ENCODE results near the gene CDH5. TPM values are rescaled to one million over a fixed set of nuclear protein-coding genes. Genes with fewer than 3 reads are reported as not detected.
"Not testable (repeated sequence)": the region's sequence is repeated elsewhere in the genome, so short reads cannot be mapped to it uniquely, and the experiment has no call there.

Gene CDH5
- total and polyA plus RNA-seq, 7 donors: 0.60 to 26.0 (median 12.6) TPM

GRCh38 chr16:66325717-66326376 is 40.6 kb upstream of the CDH5 start:
- Histone ChIP-seq H3K9me3 (no peaks in the 10 kb centered on the region), H3K36me3 (no peaks in the 10 kb centered on the region), H3K4me1 (peaks cover 0 to 8% (median 3%) of the 10 kb centered on the region in 4 donors), H3K27me3 (no peaks in the 10 kb centered on the region), H3K27ac (no peak overlapping the region), H3K4me3 (no peak overlapping the region)
- DNase-seq: no peak
- intact Hi-C loops (cut with DNase I): no loop called here
- 73 to 81% methylated on average over 8 of the region's 8 CpGs for WGBS, 2 donors
- no peak for TF ChIP-seq POLR2AphosphoS5 (IDR thresholded peaks at IDR 0.05)
- no peak for TF ChIP-seq CTCF (IDR thresholded peaks at IDR 0.05)
- TF ChIP-seq POLR2A (IDR thresholded peaks at IDR 0.05): no peak
- TF ChIP-seq EP300 (IDR thresholded peaks at IDR 0.05): no peak

GRCh38 chr16:66326991-66327513 is 39.4 kb upstream of the CDH5 start:
- Histone ChIP-seq H3K4me3 (no peak overlapping the region), H3K4me1 (peaks cover 0 to 8% (median 3%) of the 10 kb centered on the region in 4 donors), H3K9me3 (no peaks in the 10 kb centered on the region), H3K27ac (no peak overlapping the region), H3K36me3 (no peaks in the 10 kb centered on the region), H3K27me3 (no peaks in the 10 kb centered on the region)
- TF ChIP-seq EP300 (IDR thresholded peaks at IDR 0.05) (no peak), CTCF (IDR thresholded peaks at IDR 0.05) (no peak), POLR2AphosphoS5 (IDR thresholded peaks at IDR 0.05) (no peak), POLR2A (IDR thresholded peaks at IDR 0.05) (no peak)
- DNase-seq: no peak
- 18 to 56% methylated on average over 17 of the region's 17 CpGs for WGBS, 2 donors
- intact Hi-C loops (cut with DNase I): no loop called here

GRCh38 chr16:66328282-66328681 is 38.2 kb upstream of the CDH5 start:
- DNase-seq: no peak
- Histone ChIP-seq H3K27ac (no peak overlapping the region), H3K4me1 (peaks cover 0 to 8% (median 3%) of the 10 kb centered on the region in 4 donors), H3K27me3 (no peaks in the 10 kb centered on the region), H3K9me3 (no peaks in the 10 kb centered on the region), H3K36me3 (no peaks in the 10 kb centered on the region), H3K4me3 (no peak overlapping the region)
- WGBS, 2 donors: 87 to 89% methylated on average over 11 of the region's 11 CpGs
- TF ChIP-seq POLR2AphosphoS5 (IDR thresholded peaks at IDR 0.05) (no peak), CTCF (IDR thresholded peaks at IDR 0.05) (no peak), EP300 (IDR thresholded peaks at IDR 0.05) (no peak), POLR2A (IDR thresholded peaks at IDR 0.05) (no peak)
- intact Hi-C loops (cut with DNase I): no loop called here

GRCh38 chr16:66331464-66331863 is 35.0 kb upstream of the CDH5 start:
- intact Hi-C loops (cut with DNase I); H3K4me3 ChIP-seq; H3K27ac ChIP-seq; H3K27me3 ChIP-seq; H3K36me3 ChIP-seq; DNase-seq; H3K4me1 ChIP-seq; H3K9me3 ChIP-seq: not testable (repeated sequence)
- 83 to 86% methylated on average over 2 of the region's 2 CpGs for WGBS, 2 donors

- no peaks in the 10 kb centered on the region for H3K36me3 ChIP-seq
- WGBS, 2 donors: 87 to 90% methylated on average over 15 of the region's 15 CpGs
- no peaks in the 10 kb centered on the region for H3K4me1 ChIP-seq
- no peak for TF ChIP-seq CTCF (IDR thresholded peaks at IDR 0.05)
- TF ChIP-seq POLR2AphosphoS5 (IDR thresholded peaks at IDR 0.05): no peak
- no peak for TF ChIP-seq EP300 (IDR thresholded peaks at IDR 0.05)
- no peak for TF ChIP-seq POLR2A (IDR thresholded peaks at IDR 0.05)
- H3K4me3 ChIP-seq: no peak overlapping the region
- intact Hi-C loops (cut with DNase I): no loop called here
- H3K9me3 ChIP-seq: no peaks in the 10 kb centered on the region
- DNase-seq: no peak
- no peak overlapping the region for H3K27ac ChIP-seq
- peaks cover 0 to 6% (median 0%) of the 10 kb centered on the region in 3 donors for H3K27me3 ChIP-seq
These were observed 33.6 kb upstream of the CDH5 start for GRCh38 chr16:66332634-66333610.
